ENCODE results near the gene LRMDA.
"Not testable (repeated sequence)": the region's sequence is repeated elsewhere in the genome, so short reads cannot be mapped to it uniquely, and the experiment has no call there.

Gene LRMDA

GRCh38 chr10:76522547-76522946, 1091.1 kb downstream of the LRMDA start:
- TF ChIP-seq CTCF (conservative IDR thresholded peaks at IDR 0.05; ENCODE audit: low read length): no peak
- no peak overlapping the region for H3K4me3 ChIP-seq (ENCODE audit: low read length)
- no peak for DNase-seq (ENCODE audit: low read depth)

GRCh38 chr10:76523246-76523645, 1091.8 kb downstream of the LRMDA start:
- no peak for DNase-seq (ENCODE audit: low read depth)
- no peak for TF ChIP-seq CTCF (conservative IDR thresholded peaks at IDR 0.05; ENCODE audit: low read length)
- no peak overlapping the region for H3K4me3 ChIP-seq (ENCODE audit: low read length)

GRCh38 chr10:76523791-76524351, 1092.4 kb downstream of the LRMDA start:
- no peak for TF ChIP-seq CTCF (conservative IDR thresholded peaks at IDR 0.05; ENCODE audit: low read length)
- DNase-seq (ENCODE audit: low read depth): no peak
- no peak overlapping the region for H3K4me3 ChIP-seq (ENCODE audit: low read length)

GRCh38 chr10:76526833-76527232, 1095.4 kb downstream of the LRMDA start:
- not testable (repeated sequence) for H3K4me3 ChIP-seq (ENCODE audit: low read length); DNase-seq (ENCODE audit: low read depth)

GRCh38 chr10:76540331-76540730, 1108.9 kb downstream of the LRMDA start:
- DNase-seq (ENCODE audit: low read depth): no peak
- no peak overlapping the region for H3K4me3 ChIP-seq (ENCODE audit: low read length)
- no peak for TF ChIP-seq CTCF (conservative IDR thresholded peaks at IDR 0.05; ENCODE audit: low read length)

- TF ChIP-seq CTCF (conservative IDR thresholded peaks at IDR 0.05; ENCODE audit: low read length): no peak
- no peak for DNase-seq (ENCODE audit: low read depth)
- H3K4me3 ChIP-seq (ENCODE audit: low read length): no peak overlapping the region
Observed at GRCh38 chr10:76540786-76541185, 1109.4 kb downstream of the LRMDA start.

GRCh38 chr10:76541852-76542251, 1110.4 kb downstream of the LRMDA start:
- no peak for DNase-seq (ENCODE audit: low read depth)
- no peak for TF ChIP-seq CTCF (conservative IDR thresholded peaks at IDR 0.05; ENCODE audit: low read length)
- no peak overlapping the region for H3K4me3 ChIP-seq (ENCODE audit: low read length)

Measured in AG10803 (cell line).